Raji (cell line): Measurements from ENCODE around the gene PACSIN2.

Source experiments
- POLR2A ChIP-seq: IDR thresholded peaks from 2 replicates; pipeline ENCODE4 v1.6.1; 2011; ENCODE audit warnings: low read depth, low read length, control low read depth; ENCODE audit not compliant: insufficient read depth

PACSIN2 gene

DNA sequence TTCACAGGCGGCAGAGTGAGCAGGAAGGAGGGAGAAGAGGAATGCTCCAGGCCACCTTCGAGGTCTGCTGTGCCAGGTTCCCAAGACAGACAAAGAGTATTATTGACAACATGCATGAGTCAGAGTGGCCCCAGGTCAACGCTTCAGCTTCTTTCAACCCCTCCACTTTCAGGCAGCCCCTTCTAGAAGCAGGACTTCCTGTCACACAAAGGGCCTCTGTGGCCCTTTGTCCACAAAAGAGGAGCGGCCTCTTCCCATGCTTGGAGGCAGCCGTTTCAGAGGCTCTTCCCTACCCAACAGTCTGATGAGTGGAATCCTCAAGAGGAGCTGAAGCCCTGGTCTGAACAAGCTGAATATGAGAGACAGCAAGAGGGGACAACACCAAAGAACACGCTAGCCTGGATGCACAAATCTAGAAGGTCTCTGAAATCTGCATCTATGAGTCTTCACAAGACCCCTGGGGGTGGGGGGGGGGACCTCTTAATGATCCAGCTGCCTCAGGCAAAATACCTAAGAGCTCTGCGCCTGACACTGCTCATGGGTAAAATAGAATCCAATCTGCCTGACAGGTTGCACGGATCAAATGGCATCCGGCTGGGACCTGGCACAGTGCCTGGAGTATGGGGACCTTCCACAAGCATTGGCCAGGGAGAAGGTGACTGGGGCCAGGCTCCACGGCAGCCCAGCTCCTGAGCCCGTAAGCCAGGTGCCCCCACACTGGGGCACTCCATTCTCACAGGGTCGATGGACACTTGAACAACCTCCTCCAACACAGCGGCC is 67.5 kb downstream of the PACSIN2 start:
- no peak for TF ChIP-seq POLR2A

- TF ChIP-seq POLR2A, result no peak
These were observed 68.3 kb downstream of the PACSIN2 start for GRCh38 chr22:42946546-42947198.

- TF ChIP-seq POLR2A, result no peak
These were observed 69.2 kb downstream of the PACSIN2 start for GRCh38 chr22:42945736-42946135.

DNA sequence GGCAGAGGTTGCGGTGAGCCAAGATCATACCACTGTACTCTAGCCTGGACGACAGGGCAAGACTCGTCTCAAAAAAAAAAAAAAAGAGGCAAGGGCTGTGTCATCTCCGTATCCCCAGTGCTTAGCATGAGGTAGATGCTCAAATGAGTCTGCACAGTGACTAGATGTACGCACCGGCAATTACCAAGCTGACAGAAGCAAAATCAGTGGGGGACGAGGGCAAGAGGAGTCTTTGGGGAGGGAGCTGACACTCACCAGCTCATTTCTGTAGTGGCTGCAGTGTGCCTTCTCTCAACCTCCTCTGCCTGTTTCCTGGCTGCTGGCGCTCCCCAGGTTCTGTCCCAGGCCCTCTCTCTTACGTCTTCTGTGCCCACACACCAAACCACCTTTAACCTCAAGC is 69.9 kb downstream of the PACSIN2 start:
- no peak for TF ChIP-seq POLR2A

GRCh38 chr22:42944409-42944808 is 70.5 kb downstream of the PACSIN2 start:
- no peak for TF ChIP-seq POLR2A

- no peak for TF ChIP-seq POLR2A
These were observed 71.0 kb downstream of the PACSIN2 start for GRCh38 chr22:42943981-42944380.

DNA sequence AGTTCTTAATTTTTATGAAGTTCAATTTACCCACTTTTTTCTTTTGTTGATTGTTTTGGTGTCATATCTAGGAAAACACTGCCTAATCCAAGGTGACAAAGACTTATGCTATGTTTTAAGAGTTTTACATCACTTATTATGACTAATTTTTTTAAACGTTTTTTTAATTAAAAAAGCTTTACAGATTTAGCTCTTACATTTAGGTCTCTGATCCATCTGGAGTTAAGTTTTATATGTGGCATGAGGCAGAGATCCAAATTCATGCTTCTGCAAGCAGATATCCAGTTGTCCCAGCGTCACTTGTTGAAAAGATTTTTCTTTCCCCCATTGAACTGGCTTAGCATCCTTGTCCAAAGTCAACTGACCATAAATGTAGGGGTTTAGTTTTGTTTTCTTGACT is 72.6 kb downstream of the PACSIN2 start:
- TF ChIP-seq POLR2A, result no peak

GRCh38 chr22:42939941-42940653 is 74.9 kb downstream of the PACSIN2 start:
- TF ChIP-seq POLR2A, result no peak

DNA sequence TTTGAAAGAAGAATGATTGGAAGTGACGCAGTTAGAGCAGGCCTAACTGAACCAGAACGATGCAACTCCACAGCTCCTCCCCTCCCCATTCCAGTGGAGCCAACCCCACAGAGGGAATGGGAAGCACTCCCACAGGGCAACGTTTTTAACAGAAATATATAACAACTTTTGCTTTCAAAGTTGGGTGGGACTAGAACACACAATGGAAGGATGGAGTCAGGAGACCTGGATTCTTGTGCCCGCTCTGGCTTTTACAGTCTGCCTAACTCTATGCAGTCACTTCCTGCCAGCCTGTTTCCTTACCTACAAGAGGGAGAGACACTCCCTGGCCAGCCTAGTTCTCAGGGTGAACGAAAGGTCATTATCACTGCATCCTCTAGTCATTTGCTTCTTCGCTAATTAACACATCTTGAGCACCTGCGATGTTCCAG is 75.5 kb downstream of the PACSIN2 start:
- no peak for TF ChIP-seq POLR2A

- TF ChIP-seq POLR2A, result no peak
These were observed 76.0 kb downstream of the PACSIN2 start for GRCh38 chr22:42938976-42939375.

DNA sequence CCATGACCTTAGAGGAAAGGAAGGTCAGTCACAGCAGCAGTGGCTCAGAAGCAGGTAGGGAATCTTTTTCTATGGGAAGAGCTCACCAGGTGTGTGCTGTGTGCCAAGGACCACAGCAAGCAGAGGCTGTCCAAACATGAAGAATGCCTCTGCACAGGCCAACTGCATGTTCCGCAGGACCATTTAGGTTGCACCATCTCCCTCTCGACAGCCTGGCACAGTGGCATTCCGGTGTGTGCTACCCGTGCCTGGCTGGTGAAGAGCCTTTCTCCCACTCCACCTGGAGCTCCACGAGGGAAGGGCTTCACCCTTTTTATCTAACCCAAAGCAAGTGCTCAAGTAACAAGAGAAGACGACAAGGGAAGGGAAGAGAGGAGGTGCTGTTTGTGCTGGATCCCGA is 76.5 kb downstream of the PACSIN2 start:
- TF ChIP-seq POLR2A, result no peak

- no peak for TF ChIP-seq POLR2A
These were observed 77.6 kb downstream of the PACSIN2 start for GRCh38 chr22:42937164-42937843.

- no peak for TF ChIP-seq POLR2A
These were observed 80.6 kb downstream of the PACSIN2 start for GRCh38 chr22:42934338-42934737.

GRCh38 chr22:42933485-42934091 is 81.4 kb downstream of the PACSIN2 start:
- no peak for TF ChIP-seq POLR2A
